Activated gamma-delta T cell treated with anti-CD3 and anti-CD28 coated beads, Interleukin-2, amount 50 U/mL, for 16 hours (primary cell): ENCODE measurements around the gene MRPS27.
"Not testable (repeated sequence)": the region's sequence is repeated elsewhere in the genome, so short reads cannot be mapped to it uniquely, and the experiment has no call there.

Source experiments
- DNase-seq: peaks from one replicate; pipeline ENCODE4 v3.0.0-alpha.2; 2020; ENCODE audit warnings: low read depth

MRPS27 gene

GRCh38 chr5:72202331-72202825 is 117.7 kb downstream of the MRPS27 start:
- no peak for DNase-seq

DNA sequence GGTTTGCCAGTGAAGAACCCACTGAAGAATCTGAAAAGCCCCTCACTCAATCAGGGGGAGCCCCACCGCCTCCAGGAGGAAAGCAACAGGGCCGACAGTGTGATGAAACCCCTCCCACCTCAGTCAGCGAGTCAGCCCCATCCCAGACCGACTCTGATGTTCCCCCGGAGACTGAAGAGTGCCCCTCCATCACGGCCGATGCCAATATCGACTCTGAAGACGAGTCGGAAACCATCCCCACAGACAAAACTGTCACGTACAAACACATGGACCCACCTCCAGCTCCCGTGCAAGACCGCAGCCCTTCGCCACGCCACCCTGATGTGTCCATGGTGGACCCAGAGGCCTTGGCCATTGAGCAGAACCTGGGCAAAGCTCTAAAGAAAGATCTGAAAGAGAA is 120.4 kb downstream of the MRPS27 start:
- DNase-seq, result no peak

- DNase-seq, result no peak
Observed at GRCh38 chr5:72197393-72197792, 122.6 kb downstream of the MRPS27 start.

GRCh38 chr5:72195581-72195980 is 124.5 kb downstream of the MRPS27 start:
- DNase-seq, result no peak

- DNase-seq, result no peak
Observed at GRCh38 chr5:72194846-72195245, 125.2 kb downstream of the MRPS27 start.

- no peak for DNase-seq
Observed at GRCh38 chr5:72191404-72191803, 128.6 kb downstream of the MRPS27 start.

GRCh38 chr5:72189146-72189545 is 130.9 kb downstream of the MRPS27 start:
- DNase-seq, result no peak

DNA sequence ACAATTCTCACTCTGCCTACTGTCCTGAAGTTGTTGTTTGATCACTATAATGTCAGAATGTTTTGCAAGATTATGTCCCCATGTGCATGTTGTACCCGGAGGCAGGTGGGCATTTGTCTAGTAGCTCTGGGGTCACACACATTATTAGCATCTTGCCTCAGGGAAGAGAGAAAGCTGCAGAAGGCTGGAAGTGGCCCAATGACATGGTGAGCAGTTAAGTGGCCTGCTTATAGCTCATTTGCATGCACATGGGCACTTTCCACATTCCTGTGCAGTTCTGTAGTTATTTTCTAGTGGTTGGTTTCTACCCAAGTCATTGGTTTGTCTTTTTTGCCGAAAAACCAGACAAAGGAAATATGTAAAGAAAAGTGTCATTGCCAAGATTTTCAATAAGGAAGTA is 131.9 kb downstream of the MRPS27 start:
- no peak for DNase-seq

GRCh38 chr5:72187388-72188075 is 132.5 kb downstream of the MRPS27 start:
- DNase-seq, result no peak

- no peak for DNase-seq
Observed at GRCh38 chr5:72185496-72186329, 134.3 kb downstream of the MRPS27 start.

DNA sequence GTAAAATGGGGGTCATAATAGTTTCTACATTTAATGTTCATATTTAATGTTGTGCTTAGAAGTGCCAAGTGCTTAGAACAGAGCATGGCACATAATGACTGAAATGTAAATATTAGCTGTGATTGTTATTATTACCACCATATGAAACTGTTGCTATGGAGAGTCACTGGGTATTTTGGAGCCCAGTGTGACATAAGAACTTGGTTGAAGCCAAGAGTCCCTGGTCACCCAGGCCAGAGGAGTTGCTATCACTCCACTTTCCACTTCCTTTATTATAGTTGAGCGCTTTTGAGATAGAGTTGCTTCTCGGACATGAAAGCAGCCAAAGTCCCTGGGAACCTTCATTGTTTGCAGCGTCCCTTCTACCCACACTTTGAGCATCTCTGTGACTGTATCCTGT is 135.6 kb downstream of the MRPS27 start:
- no peak for DNase-seq

- DNase-seq, result no peak
Observed at GRCh38 chr5:72183101-72183520, 136.9 kb downstream of the MRPS27 start.

DNA sequence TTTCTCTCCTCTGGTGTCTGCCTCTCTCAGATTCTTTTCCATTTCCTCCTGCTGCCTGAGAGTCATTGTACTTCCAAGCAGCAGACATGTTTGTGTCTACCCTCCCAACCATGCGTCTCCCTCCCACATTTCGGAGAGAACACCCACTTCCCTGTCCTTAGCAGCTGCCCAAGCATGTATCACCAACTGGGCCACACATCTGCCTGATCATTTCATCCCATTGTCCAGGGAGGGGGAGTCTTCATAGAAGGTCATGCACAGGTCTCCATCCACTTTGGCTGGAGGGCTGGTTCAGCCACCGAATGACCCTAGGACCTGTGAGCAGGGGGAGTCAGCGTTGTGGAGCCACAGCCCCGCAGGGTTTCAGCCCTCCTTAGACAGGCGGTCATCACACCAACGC is 137.4 kb downstream of the MRPS27 start:
- no peak for DNase-seq

- DNase-seq, result no peak
Observed at GRCh38 chr5:72180925-72181324, 139.1 kb downstream of the MRPS27 start.

DNA sequence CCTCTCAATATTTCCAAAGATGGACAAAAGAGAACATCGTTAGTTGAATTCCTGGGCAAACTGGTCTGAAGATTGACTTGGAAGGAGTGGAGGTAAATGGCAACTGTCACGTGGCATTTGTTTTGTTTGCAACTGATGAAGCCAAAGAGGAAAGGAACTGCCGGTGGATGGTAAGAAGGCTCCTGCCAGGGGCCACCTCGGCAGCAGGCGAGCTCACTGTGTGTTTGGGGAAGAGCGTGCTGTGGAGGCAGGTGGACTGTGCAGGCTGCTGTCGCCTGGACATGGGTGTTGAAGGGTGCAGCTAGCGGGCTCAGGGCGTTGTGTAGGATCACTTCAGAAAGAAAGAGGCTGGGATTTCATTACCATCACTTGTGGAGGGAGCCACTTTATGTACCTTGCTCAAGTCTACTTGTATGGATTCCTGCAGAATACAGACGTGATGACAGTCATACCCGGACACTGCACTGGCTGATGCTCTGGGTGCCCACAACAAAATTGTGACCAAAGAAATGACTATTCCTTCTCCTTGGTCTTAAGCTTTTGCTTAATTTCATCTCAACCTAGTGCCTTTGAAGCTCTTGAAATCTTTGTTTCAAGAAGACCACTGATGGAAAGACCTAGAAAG is 140.1 kb downstream of the MRPS27 start:
- DNase-seq, result no peak

GRCh38 chr5:72179028-72179815 is 140.8 kb downstream of the MRPS27 start:
- DNase-seq, result no peak

DNA sequence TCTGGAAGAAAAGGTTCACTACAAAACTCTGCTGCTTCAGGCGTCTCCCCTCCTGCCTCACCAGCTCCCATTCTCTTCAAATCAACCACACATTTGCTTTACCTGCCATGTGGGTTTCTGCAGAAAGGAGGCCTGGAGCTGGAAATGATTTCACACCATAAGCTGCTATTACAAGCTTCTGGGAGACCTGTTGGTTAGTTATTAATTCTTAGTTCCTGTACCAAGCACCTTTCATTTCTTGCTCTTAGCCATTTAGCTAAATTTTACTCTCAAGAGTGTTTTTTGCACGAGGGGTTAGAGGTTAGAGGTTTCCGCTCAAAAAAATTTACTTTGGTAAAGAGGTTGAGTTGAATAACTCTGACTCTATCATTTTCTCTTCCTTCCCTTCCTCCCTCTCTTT is 142.5 kb downstream of the MRPS27 start:
- DNase-seq, result no peak

GRCh38 chr5:72172786-72173185 is 147.3 kb downstream of the MRPS27 start:
- DNase-seq, result no peak

- no peak for DNase-seq
Observed at GRCh38 chr5:72171667-72172066, 148.4 kb downstream of the MRPS27 start.

DNA sequence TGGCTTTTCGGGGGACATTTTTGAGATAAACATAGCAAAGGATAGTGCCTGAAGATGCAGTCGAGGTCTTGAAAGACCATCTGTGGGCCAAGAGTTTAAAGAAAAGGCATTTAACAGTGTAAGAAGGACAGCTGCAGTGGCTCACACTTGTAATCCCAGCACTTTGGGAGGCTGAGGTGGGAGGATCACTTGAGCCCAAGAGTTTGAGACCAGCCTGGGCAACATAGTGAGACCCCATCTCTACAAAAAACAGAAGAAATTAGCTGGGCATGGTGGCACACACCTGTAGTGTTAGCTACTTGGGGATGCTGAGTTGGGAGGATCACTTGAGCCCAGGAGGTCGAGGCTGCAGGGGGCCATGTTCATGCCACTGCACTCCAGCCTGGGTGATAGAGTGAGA is 148.9 kb downstream of the MRPS27 start:
- DNase-seq, result not testable (repeated sequence)

DNA sequence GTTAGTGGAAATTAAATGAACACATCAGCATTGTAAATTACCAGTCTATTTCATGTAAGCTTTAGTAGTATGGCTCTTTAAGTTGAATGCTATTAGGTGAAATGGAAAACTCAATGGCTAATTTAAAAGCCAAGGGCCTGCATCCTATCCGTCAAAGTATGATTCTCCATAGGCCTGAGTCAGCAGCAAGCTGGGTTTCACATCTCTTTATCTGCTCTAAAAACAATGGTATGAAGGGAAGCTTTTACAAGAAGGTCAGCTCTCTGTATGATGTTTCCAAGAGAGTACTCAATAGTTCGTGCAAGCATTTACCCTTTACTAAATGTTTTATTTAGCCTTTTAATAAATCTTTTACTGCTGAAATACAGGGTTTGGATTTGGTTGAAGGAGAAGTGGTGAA is 149.9 kb downstream of the MRPS27 start:
- no peak for DNase-seq
